Right atrium auricular region (tissue), 2 donors: ENCODE results near the gene ERC2. TPM values are rescaled to one million over a fixed set of nuclear protein-coding genes. Genes with fewer than 3 reads are reported as not detected.
"Not testable (repeated sequence)": the region's sequence is repeated elsewhere in the genome, so short reads cannot be mapped to it uniquely, and the experiment has no call there.

Experiments
- DNase-seq: peaks from one replicate; pipeline ENCODE4 v3.0.0-alpha.2; 2019; ENCODE audit warnings: low spot score
- H3K27ac ChIP-seq, 2 donors: fragments of 200-600 bp; sonication (generic); 1 replicate in 1 of 2; 2 replicates in 1 of 2; pipeline ENCODE4 v1.5.1; 2016 to 2019
- H3K27me3 ChIP-seq, 2 donors: fragments of 200-600 bp; sonication (generic); one replicate each; pipeline versions ENCODE4 v1.5.1 to v1.6.0; 2017 to 2019
- H3K36me3 ChIP-seq: fragments of 200-600 bp; sonication (generic); one replicate; pipeline ENCODE4 v1.5.1; 2016
- H3K4me1 ChIP-seq, 2 donors: fragments of 200-600 bp; sonication (generic); one replicate each; pipeline versions ENCODE4 v1.5.1 to v1.6.0; 2017 to 2019
- H3K4me3 ChIP-seq, 2 donors: fragments of 200-600 bp; sonication (generic); 1 replicate in 1 of 2; 2 replicates in 1 of 2; pipeline ENCODE4 v1.5.1; 2017 to 2019; ENCODE audit warnings: mild to moderate bottlenecking in 1 of 2, moderate library complexity in 1 of 2
- H3K9me3 ChIP-seq, 2 donors: fragments of 200-600 bp; sonication (generic); one replicate each; pipeline ENCODE4 v1.5.1; 2019
- CTCF ChIP-seq, 2 donors: fragments of 200-600 bp; sonication (generic); IDR thresholded peaks; one replicate each; pipeline ENCODE4 v1.5.1; 2019; ENCODE audit warnings: antibody characterized with exemption in 2 of 2
- total RNA-seq, 2 donors: library from RNA; depleted of rRNA; stranded (reverse); fragments of >200 nt; gene quantifications; one replicate each; pipeline ENCODE4 v1.1.0, GENCODE V29; 2016

ERC2 gene
- total RNA-seq, 2 donors from 2014 or later = 2.9 to 4.0 TPM

GRCh38 chr3:56282341-56282740, 185.9 kb downstream of the ERC2 start:
- H3K27me3 ChIP-seq = no peaks in the 10 kb centered on the region
- H3K4me3 ChIP-seq = no peak overlapping the region
- H3K27ac ChIP-seq = no peak overlapping the region
- peaks cover 0 to 7% of the 10 kb centered on the region in 2 donors for H3K9me3 ChIP-seq
- H3K36me3 ChIP-seq = no peaks in the 10 kb centered on the region
- DNase-seq = no peak
- TF ChIP-seq CTCF (IDR thresholded peaks at IDR 0.05) = no peak
- H3K4me1 ChIP-seq = no peaks in the 10 kb centered on the region

DNA sequence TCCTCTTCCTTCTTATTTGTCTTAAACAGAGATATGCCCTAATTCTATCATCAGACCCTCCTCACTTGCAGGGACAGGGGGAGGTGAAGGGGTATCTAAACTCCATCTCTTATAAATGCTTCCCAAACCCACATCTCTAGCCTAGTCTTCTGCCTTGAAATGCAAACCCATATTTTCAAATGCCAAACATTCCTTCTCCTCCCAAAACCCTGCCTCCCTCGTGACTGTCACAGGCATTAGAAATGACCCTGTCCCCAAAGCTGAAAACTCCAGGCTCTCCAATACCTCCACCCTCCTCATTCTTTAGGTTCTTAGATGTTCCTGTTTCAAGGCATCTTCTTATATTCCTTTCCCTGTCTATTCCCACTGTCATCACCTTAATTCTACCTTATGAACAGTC, 191.0 kb downstream of the ERC2 start:
- Histone ChIP-seq H3K9me3 (peaks cover 0 to 7% of the 10 kb centered on the region in 2 donors), H3K4me1 (no peaks in the 10 kb centered on the region), H3K4me3 (no peak overlapping the region), H3K27ac (no peak overlapping the region), H3K27me3 (no peaks in the 10 kb centered on the region), H3K36me3 (no peaks in the 10 kb centered on the region)
- DNase-seq = no peak
- no peak for TF ChIP-seq CTCF (IDR thresholded peaks at IDR 0.05)

DNA sequence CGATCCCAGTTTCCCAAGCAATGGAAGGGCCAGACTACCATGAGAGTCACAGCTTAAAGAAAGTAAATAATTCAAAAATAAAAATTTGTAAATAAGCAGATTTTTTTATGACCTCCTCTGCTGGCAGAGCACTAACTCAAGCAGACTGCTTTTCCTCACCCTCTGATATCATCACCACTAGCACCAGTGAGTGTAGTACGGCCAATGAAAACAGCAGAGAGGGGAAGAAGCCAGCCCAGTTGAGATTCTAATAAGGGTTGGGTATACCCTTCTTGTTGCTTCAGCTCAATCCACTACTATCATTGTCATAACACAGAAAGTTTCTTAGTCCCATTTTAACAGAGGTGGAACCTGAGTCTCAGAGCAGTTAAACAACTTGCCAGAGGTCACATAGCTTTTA, 193.1 kb downstream of the ERC2 start:
- no peaks in the 10 kb centered on the region for H3K27me3 ChIP-seq
- TF ChIP-seq CTCF (IDR thresholded peaks at IDR 0.05) = no peak
- no peak overlapping the region for H3K27ac ChIP-seq
- no peak for DNase-seq
- H3K36me3 ChIP-seq = no peaks in the 10 kb centered on the region
- H3K9me3 ChIP-seq = peaks cover 0 to 5% of the 10 kb centered on the region in 2 donors
- no peak overlapping the region for H3K4me3 ChIP-seq
- H3K4me1 ChIP-seq = no peaks in the 10 kb centered on the region

- no peak for DNase-seq
- Histone ChIP-seq H3K4me1 (no peaks in the 10 kb centered on the region), H3K9me3 (no peaks in the 10 kb centered on the region), H3K27ac (no peak overlapping the region), H3K27me3 (no peaks in the 10 kb centered on the region), H3K4me3 (no peak overlapping the region), H3K36me3 (no peaks in the 10 kb centered on the region)
- no peak for TF ChIP-seq CTCF (IDR thresholded peaks at IDR 0.05)
Measured at GRCh38 chr3:56269755-56270535, 198.3 kb downstream of the ERC2 start.

- Histone ChIP-seq H3K36me3 (no peaks in the 10 kb centered on the region), H3K9me3 (no peaks in the 10 kb centered on the region), H3K27ac (no peak overlapping the region), H3K4me1 (no peaks in the 10 kb centered on the region), H3K27me3 (no peaks in the 10 kb centered on the region), H3K4me3 (no peak overlapping the region)
- TF ChIP-seq CTCF (IDR thresholded peaks at IDR 0.05) = no peak
- DNase-seq = no peak
Measured at GRCh38 chr3:56268616-56269383, 199.5 kb downstream of the ERC2 start.

DNA sequence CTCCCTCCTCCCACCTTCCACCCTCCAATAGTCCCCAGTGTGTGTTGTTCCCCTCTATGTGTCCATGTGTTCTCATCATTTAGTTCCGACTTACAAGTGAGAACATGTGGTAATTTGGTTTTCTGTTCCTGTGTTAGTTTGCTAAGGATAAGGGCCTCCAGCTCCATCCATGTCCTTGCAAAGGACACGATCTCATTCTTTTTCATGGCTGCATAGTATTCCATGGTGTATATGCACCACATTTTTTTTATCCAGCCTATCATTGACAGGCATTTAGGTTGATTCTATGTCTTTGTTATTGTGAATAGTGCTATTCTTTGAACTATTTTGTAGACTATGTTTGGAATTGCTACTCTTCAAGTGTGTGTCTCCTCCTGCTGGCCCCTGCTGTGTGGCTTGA, 206.4 kb downstream of the ERC2 start:
- H3K4me1 ChIP-seq, H3K4me3 ChIP-seq, H3K27ac ChIP-seq, H3K27me3 ChIP-seq, DNase-seq, H3K36me3 ChIP-seq, H3K9me3 ChIP-seq: not testable (repeated sequence)
